ENCODE results near the gene ZNF787. TPM values are rescaled to one million over a fixed set of nuclear protein-coding genes. Genes with fewer than 3 reads are reported as not detected.
A peak's percentile ranks its signal among the peaks of the same experiment; 100 is the strongest.

Gene ZNF787
- polyA plus RNA-seq, 2 of the 4 experiments (the other 2 are of a cell fraction) = 12.5 to 35.1 TPM

DNA sequence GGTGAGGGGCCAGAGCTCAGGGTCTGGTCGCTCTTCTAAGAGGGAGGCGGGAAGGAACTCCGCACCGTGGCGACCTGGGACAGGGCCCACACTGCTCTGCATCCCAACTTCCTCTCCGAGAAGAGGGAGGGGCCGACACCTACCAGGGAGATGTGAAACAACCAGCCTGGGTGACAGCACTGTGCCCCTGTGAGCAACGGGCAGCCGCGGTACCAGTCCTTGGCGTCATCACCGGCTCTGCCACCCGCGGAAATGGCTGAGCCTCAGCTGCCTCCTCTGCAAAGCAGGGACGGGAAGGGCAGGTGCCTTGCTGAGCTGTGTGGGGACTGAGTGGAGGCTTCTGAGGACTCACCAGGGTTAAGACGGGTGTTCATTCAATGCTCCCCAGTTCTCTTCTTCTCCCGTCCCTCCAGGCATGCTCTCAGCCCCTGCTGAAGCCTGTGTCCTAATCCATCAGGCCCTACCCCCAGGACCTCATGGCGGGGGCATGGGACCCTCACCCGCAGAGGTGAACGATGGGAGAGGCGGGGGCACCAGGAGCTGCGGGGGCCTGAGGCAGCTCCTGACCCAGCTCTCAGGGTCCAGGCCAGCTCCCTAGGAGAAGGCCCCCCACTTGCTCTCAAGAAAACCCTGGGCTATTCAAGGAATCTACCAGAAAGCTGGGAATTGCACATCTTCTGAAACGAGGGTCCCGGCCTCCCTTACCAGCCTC lies 9.3 kb downstream of the ZNF787 start:
- H3K4me3 ChIP-seq = no peak overlapping the region
- H3K4me2 ChIP-seq = 0 out of 3 replicates have a peak overlapping the region, but pooled peaks have one; percentile 15
- peak; percentile 44 to 60 for ATAC-seq
- ChIA-PET CTCF (interaction anchor here (0.5 to 1.1 kb wide), 3 partner anchors 16 to 596 kb away, joined by 3 read pairs; no protein-coding TSS in a partner anchor), POLR2A (interaction anchor here (0.5 to 2.5 kb wide), 2 partner anchors 9 to 141 kb away, joined by 4 to 11 read pairs; partner anchors contain the start of gene ZNF787)
- FAIRE-seq = no peak
- 76% methylated on average over 24 of the region's 24 CpGs for WGBS (ENCODE audit: missing lambda C conversion rate)
- DNase-seq (ENCODE audit: low read depth in 1 of 2, low spot score in 1 of 2) = no peak
- H3K27ac ChIP-seq = no peak overlapping the region
- no peak for TF ChIP-seq CHD4 (IDR thresholded peaks at IDR 0.05; ENCODE audit: borderline replicate concordance)
- no peak for TF ChIP-seq EHF (CRISPR knock-in tag; IDR thresholded peaks at IDR 0.05)
- no peak for TF ChIP-seq POLR2A (IDR thresholded peaks at IDR 0.05; ENCODE audit: low read length)
- no peak for TF ChIP-seq KDM1A (IDR thresholded peaks at IDR 0.05; ENCODE audit: low read depth)
- no peaks in the 10 kb centered on the region for H3K9me3 ChIP-seq
- H3K4me1 ChIP-seq = peaks cover 18% of the 10 kb centered on the region; the same call in 2 of the 3 replicates

- FAIRE-seq (no peak), DNase-seq (ENCODE audit: low read depth in 1 of 2, low spot score in 1 of 2) (no peak), ATAC-seq (peak; percentile 8 to 32; a peak in 4 of 6 replicates)
- Histone ChIP-seq H3K9me3 (no peaks in the 10 kb centered on the region), H3K4me3 (no peak overlapping the region), H3K4me1 (peaks cover 18% of the 10 kb centered on the region; the same call in 2 of the 3 replicates), H3K4me2 (0 out of 3 replicates have a peak overlapping the region, but pooled peaks have one; percentile 15), H3K27ac (peak overlapping the region in 1 of 2 experiments; percentile 13; a peak in 1 of 6 replicates)
- POLR2A ChIA-PET = interaction anchor here (2.5 kb wide), 1 partner anchor 10 kb away, joined by 11 read pairs; the partner anchor contains the start of gene ZNF787
- 69% methylated on average over 10 of the region's 12 CpGs for WGBS (ENCODE audit: missing lambda C conversion rate)
- CTCF ChIA-PET = interaction anchor here (0.5 to 1.5 kb wide), 5 partner anchors 13 to 595 kb away, joined by 3 to 5 read pairs (median 3); no protein-coding TSS in a partner anchor
- TF ChIP-seq CTCF (IDR thresholded peaks at IDR 0.05) (no peak), ZC3H11A (IDR thresholded peaks at IDR 0.05) (no peak), FOSB (CRISPR knock-in tag; IDR thresholded peaks at IDR 0.05) (no peak), CBX8 (IDR thresholded peaks at IDR 0.05) (no peak), EHF (CRISPR knock-in tag; IDR thresholded peaks at IDR 0.05) (no peak)
Observed at GRCh38 chr19:56110515-56111448, 10.3 kb downstream of the ZNF787 start.

- WGBS (ENCODE audit: missing lambda C conversion rate) = 89% methylated on average over 13 of the region's 13 CpGs
- no peak overlapping the region for H3K27ac ChIP-seq
- no peak for FAIRE-seq
- ATAC-seq = no peak
- DNase-seq (ENCODE audit: low read depth in 1 of 2, low spot score in 1 of 2) = no peak
- H3K4me3 ChIP-seq = no peak overlapping the region
- H3K4me2 ChIP-seq = no peak overlapping the region
- POLR2A ChIA-PET = no interaction called here
- H3K4me1 ChIP-seq = peaks cover 18% of the 10 kb centered on the region; the same call in 2 of the 3 replicates
- no peaks in the 10 kb centered on the region for H3K9me3 ChIP-seq
- no peak for TF ChIP-seq HES2 (IDR thresholded peaks at IDR 0.05)
- TF ChIP-seq SREBF2 (IDR thresholded peaks at IDR 0.05) = no peak
- no peak for TF ChIP-seq CHD4 (IDR thresholded peaks at IDR 0.05; ENCODE audit: borderline replicate concordance)
- TF ChIP-seq, protein P1, sequence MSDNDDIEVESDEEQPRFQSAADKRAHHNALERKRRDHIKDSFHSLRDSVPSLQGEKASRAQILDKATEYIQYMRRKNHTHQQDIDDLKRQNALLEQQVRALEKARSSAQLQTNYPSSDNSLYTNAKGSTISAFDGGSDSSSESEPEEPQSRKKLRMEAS (IDR thresholded peaks at IDR 0.05) = no peak
- TF ChIP-seq CTCF (IDR thresholded peaks at IDR 0.05) = no peak
- TF ChIP-seq JUN (IDR thresholded peaks at IDR 0.05) = no peak
- TF ChIP-seq, protein P2, sequence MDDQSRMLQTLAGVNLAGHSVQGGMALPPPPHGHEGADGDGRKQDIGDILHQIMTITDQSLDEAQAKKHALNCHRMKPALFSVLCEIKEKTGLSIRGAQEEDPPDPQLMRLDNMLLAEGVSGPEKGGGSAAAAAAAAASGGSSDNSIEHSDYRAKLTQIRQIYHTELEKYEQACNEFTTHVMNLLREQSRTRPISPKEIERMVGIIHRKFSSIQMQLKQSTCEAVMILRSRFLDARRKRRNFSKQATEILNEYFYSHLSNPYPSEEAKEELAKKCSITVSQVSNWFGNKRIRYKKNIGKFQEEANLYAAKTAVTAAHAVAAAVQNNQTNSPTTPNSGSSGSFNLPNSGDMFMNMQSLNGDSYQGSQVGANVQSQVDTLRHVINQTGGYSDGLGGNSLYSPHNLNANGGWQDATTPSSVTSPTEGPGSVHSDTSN (IDR thresholded peaks at IDR 0.05) = no peak
- TF ChIP-seq, protein P3, sequence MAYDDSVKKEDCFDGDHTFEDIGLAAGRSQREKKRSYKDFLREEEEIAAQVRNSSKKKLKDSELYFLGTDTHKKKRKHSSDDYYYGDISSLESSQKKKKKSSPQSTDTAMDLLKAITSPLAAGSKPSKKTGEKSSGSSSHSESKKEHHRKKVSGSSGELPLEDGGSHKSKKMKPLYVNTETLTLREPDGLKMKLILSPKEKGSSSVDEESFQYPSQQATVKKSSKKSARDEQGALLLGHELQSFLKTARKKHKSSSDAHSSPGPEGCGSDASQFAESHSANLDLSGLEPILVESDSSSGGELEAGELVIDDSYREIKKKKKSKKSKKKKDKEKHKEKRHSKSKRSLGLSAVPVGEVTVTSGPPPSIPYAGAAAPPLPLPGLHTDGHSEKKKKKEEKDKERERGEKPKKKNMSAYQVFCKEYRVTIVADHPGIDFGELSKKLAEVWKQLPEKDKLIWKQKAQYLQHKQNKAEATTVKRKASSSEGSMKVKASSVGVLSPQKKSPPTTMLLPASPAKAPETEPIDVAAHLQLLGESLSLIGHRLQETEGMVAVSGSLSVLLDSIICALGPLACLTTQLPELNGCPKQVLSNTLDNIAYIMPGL (CRISPR knock-in tag; IDR thresholded peaks at IDR 0.05; ENCODE audit: borderline replicate concordance) = no peak
- TF ChIP-seq RNF2 (IDR thresholded peaks at IDR 0.05; ENCODE audit: borderline replicate concordance, low read depth) = no peak
- TF ChIP-seq PHF8 (IDR thresholded peaks at IDR 0.05; ENCODE audit: borderline replicate concordance, low read depth) = no peak
- TF ChIP-seq TFCP2L1 (CRISPR knock-in tag; IDR thresholded peaks at IDR 0.05) = no peak
- CTCF ChIA-PET = interaction anchor here (0.8 kb wide), 1 partner anchor 43 kb away, joined by 4 read pairs; no protein-coding TSS in a partner anchor
Observed at GRCh38 chr19:56109226-56109625, 11.9 kb downstream of the ZNF787 start.

All from A549 (cell line).